Breast epithelium (tissue), 3 donors: ENCODE data around the gene IFNLR1.

Source experiments
- CTCF ChIP-seq, 3 donors: fragments of 450-650 bp; IDR thresholded peaks; one replicate each; pipeline ENCODE4 v1.5.1; 2016 to 2017; ENCODE audit warnings: antibody characterized with exemption in 3 of 3, mild to moderate bottlenecking in 3 of 3, moderate library complexity in 3 of 3
- POLR2A ChIP-seq: fragments of 450-650 bp; IDR thresholded peaks from one replicate; pipeline ENCODE4 v1.6.1; 2016; ENCODE audit warnings: antibody characterized with exemption, mild to moderate bottlenecking, moderate library complexity

GRCh38 chr1:24212376-24212775 lies 25.3 kb upstream of the IFNLR1 start:
- no peak for TF ChIP-seq POLR2A
- TF ChIP-seq CTCF (IDR thresholded peaks at IDR 0.05): no peak
